Large intestine (tissue), 3 donors: ENCODE data around the gene CEACAM1. TPM values are rescaled to one million over a fixed set of nuclear protein-coding genes. Genes with fewer than 3 reads are reported as not detected.
"Not testable (repeated sequence)": the region's sequence is repeated elsewhere in the genome, so short reads cannot be mapped to it uniquely, and the experiment has no call there.

ENCODE experiments used
- DNase-seq, 2 donors: peaks; one replicate each; pipeline versions ENCODE4 v3.0.0 to v3.0.0-alpha.2; 2013
- H3K27ac ChIP-seq: one replicate; pipeline ENCODE4 v1.5.1; 2013; ENCODE audit warnings: low read length
- H3K27me3 ChIP-seq: 2 replicates; pipeline ENCODE4 v1.6.1; 2013; ENCODE audit warnings: low read length; ENCODE audit not compliant: control insufficient read depth, insufficient read depth
- H3K36me3 ChIP-seq: 2 replicates; pipeline ENCODE4 v1.6.1; 2013; ENCODE audit warnings: low read length; ENCODE audit not compliant: control insufficient read depth, insufficient read depth
- H3K4me1 ChIP-seq: one replicate; pipeline ENCODE4 v1.6.1; 2013; ENCODE audit warnings: low read length; ENCODE audit not compliant: control insufficient read depth, insufficient read depth
- H3K4me3 ChIP-seq: one replicate; pipeline ENCODE4 v1.5.1; 2013; ENCODE audit warnings: low read length
- H3K9me3 ChIP-seq: one replicate; pipeline ENCODE4 v1.6.1; 2013; ENCODE audit warnings: mild to moderate bottlenecking, low read depth, low read length, moderate library complexity; ENCODE audit not compliant: control insufficient read depth
- WGBS: methylation state at CpG from one replicate; pipeline ENCODE4 v1.1.5; 2013; ENCODE audit warnings: low lambda C conversion rate; ENCODE audit not compliant: insufficient coverage; 5-methylcytosine and 5-hydroxymethylcytosine counted together
- polyA plus RNA-seq: library from polyadenylated mRNA; unstranded; fragments of 120-200 nt; gene quantifications from one replicate; pipeline ENCODE4 v1.2.1, GENCODE V29; 2013

The CEACAM1 gene
- polyA plus RNA-seq, 1 donor, result 82.0 TPM

DNA sequence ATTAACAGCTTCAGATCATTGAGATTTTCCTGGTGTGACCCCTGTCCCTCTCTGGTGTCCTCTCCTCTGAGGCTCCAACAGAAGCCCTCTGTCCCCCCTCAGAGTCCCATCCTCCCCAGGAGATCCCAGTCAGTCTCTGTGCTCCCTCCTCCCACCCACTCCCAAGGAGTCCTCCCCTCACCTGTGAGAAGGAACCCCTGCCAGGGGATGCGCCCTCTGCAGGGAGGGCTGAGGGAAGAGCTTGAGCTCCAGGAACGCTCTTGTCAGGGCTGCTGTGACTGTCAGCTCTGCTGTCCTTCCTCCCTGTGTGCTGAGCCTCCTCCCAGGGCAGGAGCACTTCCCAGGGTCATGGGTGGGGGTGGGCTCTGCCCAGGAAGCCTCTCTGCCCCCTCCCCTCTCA, 33.2 kb upstream of the CEACAM1 start:
- Histone ChIP-seq H3K4me3 (no peak overlapping the region), H3K9me3 (no peaks in the 10 kb centered on the region), H3K27ac (no peak overlapping the region), H3K36me3 (no peaks in the 10 kb centered on the region), H3K27me3 (peaks cover 7% of the 10 kb centered on the region), H3K4me1 (no peaks in the 10 kb centered on the region)
- WGBS, result no CpG with 5 or more reads among the region's 2 CpGs
- no peak for DNase-seq

DNA sequence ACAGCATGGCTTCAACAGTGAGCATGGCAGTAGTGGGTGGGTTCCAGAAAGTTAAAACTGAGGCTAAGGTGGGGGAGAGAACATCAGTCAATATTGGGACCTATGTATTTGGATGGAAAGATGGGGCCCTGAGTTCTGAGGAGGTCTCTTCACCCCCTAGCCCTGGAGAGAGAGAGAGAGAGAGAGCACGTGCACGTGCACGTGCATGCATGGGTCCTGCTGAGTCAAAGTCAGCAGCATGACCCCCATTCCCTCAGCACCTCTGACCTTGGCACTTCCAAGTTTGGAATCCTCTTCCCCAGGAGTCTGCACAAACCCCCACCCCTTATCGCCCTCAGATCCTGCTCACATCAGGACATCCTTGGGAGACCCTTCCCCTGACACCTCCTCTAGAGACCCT, 32.5 kb upstream of the CEACAM1 start:
- H3K27me3 ChIP-seq, result peaks cover 7% of the 10 kb centered on the region
- WGBS, result no CpG with 5 or more reads among the region's 4 CpGs
- H3K4me3 ChIP-seq, result no peak overlapping the region
- no peaks in the 10 kb centered on the region for H3K9me3 ChIP-seq
- H3K36me3 ChIP-seq, result no peaks in the 10 kb centered on the region
- H3K4me1 ChIP-seq, result no peaks in the 10 kb centered on the region
- no peak overlapping the region for H3K27ac ChIP-seq
- no peak for DNase-seq

DNA sequence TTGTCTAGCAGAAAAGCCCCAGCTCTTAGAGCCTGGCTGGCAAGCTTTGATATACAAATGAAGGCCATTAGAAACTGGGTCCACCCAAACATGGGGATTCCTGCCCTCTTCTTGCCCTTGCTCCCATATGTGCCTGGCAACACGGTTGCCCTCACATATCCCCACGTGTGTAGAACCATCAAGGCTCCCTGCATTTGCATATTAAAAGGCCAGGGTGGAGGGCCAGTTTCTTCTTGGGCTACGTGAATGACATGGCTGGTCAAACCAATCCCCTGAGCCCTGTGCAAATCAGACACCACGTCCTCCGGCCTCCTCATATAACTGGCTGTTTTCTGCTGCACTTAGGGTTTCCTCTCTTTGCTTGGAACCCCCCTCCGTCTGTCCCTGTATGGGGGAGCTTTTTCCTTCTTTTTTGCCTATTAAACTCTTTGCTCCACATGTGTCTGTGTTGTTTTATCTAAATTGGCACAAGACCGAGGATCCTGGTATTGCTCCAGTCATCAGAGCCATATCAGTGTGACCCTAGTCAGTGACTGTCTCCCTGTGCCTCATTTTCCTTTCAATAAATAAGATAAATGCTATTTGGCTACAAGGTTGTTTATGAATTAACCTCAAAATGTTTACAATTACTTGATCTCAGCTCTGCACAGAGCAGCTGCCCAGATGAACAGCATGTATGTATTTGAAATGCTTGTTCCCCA, 30.3 kb upstream of the CEACAM1 start:
- Histone ChIP-seq H3K9me3 (no peaks in the 10 kb centered on the region), H3K27me3 (peaks cover 7% of the 10 kb centered on the region), H3K27ac (no peak overlapping the region), H3K4me1 (no peaks in the 10 kb centered on the region), H3K36me3 (no peaks in the 10 kb centered on the region), H3K4me3 (no peak overlapping the region)
- DNase-seq, result no peak
- WGBS, result no CpG with 5 or more reads among the region's 7 CpGs

DNA sequence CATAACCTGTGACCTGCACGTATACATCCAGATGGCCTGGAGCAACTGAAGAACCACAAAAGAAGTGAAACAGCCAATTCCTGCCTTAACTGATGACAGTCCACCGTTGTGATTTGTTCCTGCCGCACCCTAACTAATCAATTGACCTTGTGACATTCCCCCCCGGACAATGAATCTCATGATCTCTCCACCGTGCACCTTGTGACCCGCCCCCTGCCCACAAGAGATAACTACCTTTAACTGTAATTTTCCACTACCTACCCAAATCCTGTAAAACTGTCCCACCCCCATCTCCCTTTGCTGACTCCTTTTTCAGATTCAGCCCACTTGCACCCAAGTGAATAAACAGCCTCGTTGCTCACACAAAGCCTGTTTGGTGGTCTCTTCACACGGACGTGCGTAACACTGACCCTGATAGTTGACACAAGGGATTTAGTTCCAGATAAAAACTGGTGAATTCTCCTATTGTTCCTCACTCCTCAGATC, 29.1 kb upstream of the CEACAM1 start:
- not testable (repeated sequence) for H3K27me3 ChIP-seq, H3K9me3 ChIP-seq, DNase-seq, H3K27ac ChIP-seq, H3K4me3 ChIP-seq, H3K4me1 ChIP-seq, H3K36me3 ChIP-seq
- WGBS, result no CpG with 5 or more reads among the region's 10 CpGs

DNA sequence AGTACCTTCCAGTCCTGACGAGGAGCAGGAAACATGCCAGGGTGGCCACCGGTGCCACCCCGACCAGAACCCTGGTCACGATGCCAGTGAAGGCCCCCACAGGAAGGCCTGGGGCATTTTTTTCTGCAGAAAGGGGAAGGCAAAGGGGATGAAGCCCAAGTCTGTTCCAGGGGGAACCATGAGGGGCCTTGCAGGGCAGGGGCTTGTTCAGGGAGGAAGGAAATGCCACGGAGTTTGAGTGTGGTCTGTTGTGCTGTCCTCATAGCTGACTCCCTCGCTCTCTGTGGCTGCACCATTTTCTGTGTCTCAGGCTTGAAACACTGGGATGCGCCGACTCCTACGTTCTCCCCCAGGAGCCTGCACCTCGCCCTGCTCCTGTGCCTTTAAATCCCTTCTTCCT, 27.5 kb upstream of the CEACAM1 start:
- no peak for DNase-seq
- 84% methylated on average over 4 of the region's 10 CpGs for WGBS
- Histone ChIP-seq H3K36me3 (no peaks in the 10 kb centered on the region), H3K27me3 (no peaks in the 10 kb centered on the region), H3K4me1 (no peaks in the 10 kb centered on the region), H3K9me3 (no peaks in the 10 kb centered on the region), H3K4me3 (no peak overlapping the region), H3K27ac (no peak overlapping the region)

DNA sequence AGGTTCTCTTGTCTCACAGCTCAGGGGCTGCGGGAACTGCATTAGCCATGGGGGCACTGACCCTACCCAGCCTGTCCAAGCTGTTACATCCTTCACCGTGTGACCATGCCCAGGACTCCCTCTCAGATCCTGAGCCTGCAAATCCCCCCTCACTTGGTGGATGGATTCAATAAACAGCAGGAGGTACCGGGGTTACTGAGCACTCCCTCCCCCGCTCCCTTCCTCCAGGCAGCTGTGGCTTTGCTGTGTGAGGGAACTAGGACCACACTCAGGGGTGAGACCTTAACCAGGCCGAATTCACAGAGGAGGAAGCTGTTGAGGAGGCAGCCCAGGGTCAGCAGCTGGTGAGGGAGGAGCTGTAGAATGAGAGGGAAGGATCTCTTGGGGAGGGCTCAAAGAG, 27.0 kb upstream of the CEACAM1 start:
- no peaks in the 10 kb centered on the region for H3K4me1 ChIP-seq
- no peaks in the 10 kb centered on the region for H3K27me3 ChIP-seq
- no peak for DNase-seq
- no peaks in the 10 kb centered on the region for H3K36me3 ChIP-seq
- WGBS, result no CpG with 5 or more reads among the region's 5 CpGs
- H3K4me3 ChIP-seq, result no peak overlapping the region
- no peaks in the 10 kb centered on the region for H3K9me3 ChIP-seq
- H3K27ac ChIP-seq, result no peak overlapping the region

DNA sequence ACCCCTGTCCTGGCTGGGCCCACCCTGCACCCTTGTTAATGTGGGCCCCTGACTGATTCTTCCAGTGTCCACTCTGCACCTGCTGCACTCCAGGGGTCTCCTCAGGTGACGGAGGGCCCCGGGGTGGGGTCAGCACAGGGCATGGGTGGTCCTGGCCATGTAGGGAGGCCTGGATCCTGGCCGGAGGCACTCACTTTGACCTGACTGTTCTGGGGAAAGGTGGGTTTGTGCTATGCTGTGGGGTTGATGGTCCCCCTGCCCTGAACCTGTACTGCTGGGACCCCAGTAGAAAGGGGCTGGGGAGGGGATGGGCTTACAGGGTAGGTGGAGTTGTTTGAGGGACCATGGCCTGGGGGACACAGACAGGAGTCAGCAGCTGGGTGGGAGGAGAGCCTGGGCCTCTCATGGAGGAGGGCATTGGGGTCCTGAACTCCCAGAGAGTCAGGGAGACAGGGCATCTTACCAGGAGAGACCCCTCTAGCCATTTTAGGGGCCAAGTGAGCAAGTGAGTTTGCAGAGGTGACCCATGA, 25.8 kb upstream of the CEACAM1 start:
- no peak overlapping the region for H3K27ac ChIP-seq
- WGBS, result no CpG with 5 or more reads among the region's 3 CpGs
- no peak overlapping the region for H3K4me3 ChIP-seq
- no peaks in the 10 kb centered on the region for H3K27me3 ChIP-seq
- no peaks in the 10 kb centered on the region for H3K4me1 ChIP-seq
- H3K9me3 ChIP-seq, result no peaks in the 10 kb centered on the region
- no peaks in the 10 kb centered on the region for H3K36me3 ChIP-seq
- DNase-seq, result no peak

DNA sequence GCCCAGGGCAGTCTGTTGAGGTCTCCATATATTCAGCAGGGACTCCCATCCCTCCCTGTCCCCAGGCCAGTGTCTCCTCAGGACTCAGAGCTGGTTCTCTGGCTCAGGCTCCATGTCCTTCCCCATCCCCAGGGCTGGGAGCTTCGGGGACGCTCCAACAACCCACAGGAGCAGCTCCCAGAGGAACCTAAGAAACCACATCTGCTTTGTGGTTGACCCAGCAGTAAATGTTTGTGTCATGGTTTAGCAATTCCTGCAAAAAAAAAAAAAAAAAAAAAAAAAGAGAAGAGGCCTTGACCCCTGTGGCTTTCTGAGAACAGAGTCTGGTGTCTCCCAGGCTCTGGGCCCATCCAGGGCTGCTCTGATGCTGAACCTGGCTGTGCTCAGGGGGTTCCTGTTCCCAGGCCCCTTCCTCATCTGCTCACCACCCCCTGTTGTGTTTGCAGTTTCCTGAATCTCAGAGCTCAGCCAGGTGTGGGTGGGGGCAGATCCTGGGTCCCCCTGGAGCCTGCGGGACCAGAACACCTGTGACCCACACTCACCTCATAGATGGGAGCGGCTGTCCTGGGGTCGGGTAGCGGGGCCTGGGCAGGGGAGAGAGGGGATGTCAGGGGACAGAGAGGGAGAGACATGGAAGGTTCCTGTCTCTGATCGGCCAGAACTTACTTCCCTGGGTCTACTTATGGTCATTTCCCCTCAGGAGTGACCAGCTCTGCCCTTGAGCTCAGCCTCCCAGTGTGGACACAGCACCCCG, 25.2 kb upstream of the CEACAM1 start:
- DNase-seq, result no peak
- no peak overlapping the region for H3K27ac ChIP-seq
- no CpG with 5 or more reads among the region's 8 CpGs for WGBS

DNA sequence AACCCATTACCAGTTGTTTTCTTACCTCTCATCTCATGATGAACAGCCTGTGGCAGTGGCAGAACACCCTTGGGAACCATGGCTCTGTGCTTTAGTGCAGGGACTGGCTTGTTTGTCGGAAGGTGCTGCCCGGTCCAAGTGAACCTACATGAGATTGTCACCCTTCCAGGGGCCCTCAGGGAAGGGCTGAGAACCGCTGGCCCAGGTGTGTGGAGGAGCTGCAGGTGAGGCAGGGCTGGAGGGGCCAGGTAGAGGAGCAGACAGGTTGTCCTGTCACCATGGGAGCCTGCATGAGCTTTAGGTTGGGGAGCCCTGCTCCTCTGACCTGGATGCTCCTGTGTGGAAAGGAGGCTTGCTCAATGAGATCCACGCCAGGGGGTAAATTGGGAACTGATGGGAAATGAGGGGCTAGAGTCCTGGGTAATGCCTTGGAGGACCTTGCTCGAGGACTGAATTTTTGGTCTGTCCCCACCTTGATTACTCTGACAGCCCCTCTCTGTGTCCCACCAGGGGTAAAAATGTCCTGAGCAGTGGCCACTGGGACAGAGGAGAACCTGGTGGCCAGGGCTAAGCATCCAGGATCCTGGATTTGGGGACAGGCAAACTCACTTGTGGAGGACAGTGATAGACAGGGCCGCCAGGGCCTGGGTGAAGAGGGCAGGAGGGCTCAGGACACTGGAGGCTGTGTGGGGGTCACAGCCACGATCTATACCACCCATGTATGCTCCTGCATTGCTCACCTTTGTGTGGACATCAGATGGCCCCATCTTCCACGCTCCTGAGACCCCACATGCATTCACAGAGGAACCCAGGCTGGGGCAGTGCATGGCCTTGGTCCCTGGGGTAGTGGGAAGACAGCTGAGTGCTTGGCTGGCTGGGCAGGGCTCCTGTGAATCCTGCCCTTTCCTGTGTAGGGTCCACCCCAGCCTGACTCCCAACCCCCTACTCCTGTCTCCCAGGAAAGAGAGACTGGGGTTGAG, 24.1 kb upstream of the CEACAM1 start:
- Histone ChIP-seq H3K27me3 (no peaks in the 10 kb centered on the region), H3K4me1 (no peaks in the 10 kb centered on the region), H3K36me3 (no peaks in the 10 kb centered on the region), H3K4me3 (no peak overlapping the region), H3K27ac (no peak overlapping the region), H3K9me3 (no peaks in the 10 kb centered on the region)
- no CpG with 5 or more reads among the region's 8 CpGs for WGBS
- DNase-seq, result no peak

More for the DNA sequence above, 25.2 kb upstream of the CEACAM1 start:
- no peaks in the 10 kb centered on the region for H3K4me1 ChIP-seq
- H3K4me3 ChIP-seq, result no peak overlapping the region
- no peaks in the 10 kb centered on the region for H3K27me3 ChIP-seq
- no peaks in the 10 kb centered on the region for H3K36me3 ChIP-seq
- H3K9me3 ChIP-seq, result no peaks in the 10 kb centered on the region

DNA sequence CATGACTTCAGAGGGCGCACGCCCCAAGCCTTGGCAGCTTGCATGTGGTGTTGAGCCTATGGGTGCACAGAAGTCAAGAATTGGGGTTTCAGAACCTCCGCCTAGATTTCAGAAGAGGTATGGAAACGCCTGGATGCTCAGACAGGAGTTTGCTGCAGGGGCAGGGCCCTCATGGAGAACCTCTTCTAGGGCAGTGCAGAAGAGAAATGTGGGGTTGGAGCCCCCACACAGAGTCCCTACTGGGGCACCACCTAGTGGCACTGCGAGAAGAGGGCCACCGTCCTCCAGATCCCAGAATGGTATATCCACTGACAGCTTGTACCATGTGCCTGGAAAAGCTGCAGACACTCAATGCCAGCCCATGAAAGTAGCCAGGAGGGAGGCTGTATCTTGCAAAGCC, 22.2 kb upstream of the CEACAM1 start:
- no CpG with 5 or more reads among the region's 6 CpGs for WGBS

More for the DNA sequence above, 22.2 kb upstream of the CEACAM1 start:
- not testable (repeated sequence) for H3K4me3 ChIP-seq, DNase-seq, H3K9me3 ChIP-seq, H3K27me3 ChIP-seq, H3K4me1 ChIP-seq, H3K36me3 ChIP-seq, H3K27ac ChIP-seq
